Measurements from ENCODE around the gene DPYSL4. TPM values are rescaled to one million over a fixed set of nuclear protein-coding genes. Genes with fewer than 3 reads are reported as not detected.

DPYSL4 gene
- total RNA-seq, 1 donor from 2014 or later = 55.9 TPM

GRCh38 chr10:132195366-132196075 lies 8.8 kb downstream of the DPYSL4 start:
- DNase-seq (ENCODE audit: low spot score, unreplicated experiment) = no peak
- Mint-ChIP-seq H3K9me3 (ENCODE audit: low read depth) (no peaks in the 10 kb centered on the region), H3K4me3 (ENCODE audit: low read depth) (no peak overlapping the region), H3K36me3 (ENCODE audit: insufficient read depth) (peaks cover 7% of the 10 kb centered on the region), H3K27ac (no peak overlapping the region), H3K4me1 (ENCODE audit: low read depth) (no peaks in the 10 kb centered on the region), H3K27me3 (no peaks in the 10 kb centered on the region)
- TF ChIP-seq, protein P1, sequence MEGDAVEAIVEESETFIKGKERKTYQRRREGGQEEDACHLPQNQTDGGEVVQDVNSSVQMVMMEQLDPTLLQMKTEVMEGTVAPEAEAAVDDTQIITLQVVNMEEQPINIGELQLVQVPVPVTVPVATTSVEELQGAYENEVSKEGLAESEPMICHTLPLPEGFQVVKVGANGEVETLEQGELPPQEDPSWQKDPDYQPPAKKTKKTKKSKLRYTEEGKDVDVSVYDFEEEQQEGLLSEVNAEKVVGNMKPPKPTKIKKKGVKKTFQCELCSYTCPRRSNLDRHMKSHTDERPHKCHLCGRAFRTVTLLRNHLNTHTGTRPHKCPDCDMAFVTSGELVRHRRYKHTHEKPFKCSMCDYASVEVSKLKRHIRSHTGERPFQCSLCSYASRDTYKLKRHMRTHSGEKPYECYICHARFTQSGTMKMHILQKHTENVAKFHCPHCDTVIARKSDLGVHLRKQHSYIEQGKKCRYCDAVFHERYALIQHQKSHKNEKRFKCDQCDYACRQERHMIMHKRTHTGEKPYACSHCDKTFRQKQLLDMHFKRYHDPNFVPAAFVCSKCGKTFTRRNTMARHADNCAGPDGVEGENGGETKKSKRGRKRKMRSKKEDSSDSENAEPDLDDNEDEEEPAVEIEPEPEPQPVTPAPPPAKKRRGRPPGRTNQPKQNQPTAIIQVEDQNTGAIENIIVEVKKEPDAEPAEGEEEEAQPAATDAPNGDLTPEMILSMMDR (IDR thresholded peaks at IDR 0.05; ENCODE audit: unreplicated experiment) = no peak

DNA sequence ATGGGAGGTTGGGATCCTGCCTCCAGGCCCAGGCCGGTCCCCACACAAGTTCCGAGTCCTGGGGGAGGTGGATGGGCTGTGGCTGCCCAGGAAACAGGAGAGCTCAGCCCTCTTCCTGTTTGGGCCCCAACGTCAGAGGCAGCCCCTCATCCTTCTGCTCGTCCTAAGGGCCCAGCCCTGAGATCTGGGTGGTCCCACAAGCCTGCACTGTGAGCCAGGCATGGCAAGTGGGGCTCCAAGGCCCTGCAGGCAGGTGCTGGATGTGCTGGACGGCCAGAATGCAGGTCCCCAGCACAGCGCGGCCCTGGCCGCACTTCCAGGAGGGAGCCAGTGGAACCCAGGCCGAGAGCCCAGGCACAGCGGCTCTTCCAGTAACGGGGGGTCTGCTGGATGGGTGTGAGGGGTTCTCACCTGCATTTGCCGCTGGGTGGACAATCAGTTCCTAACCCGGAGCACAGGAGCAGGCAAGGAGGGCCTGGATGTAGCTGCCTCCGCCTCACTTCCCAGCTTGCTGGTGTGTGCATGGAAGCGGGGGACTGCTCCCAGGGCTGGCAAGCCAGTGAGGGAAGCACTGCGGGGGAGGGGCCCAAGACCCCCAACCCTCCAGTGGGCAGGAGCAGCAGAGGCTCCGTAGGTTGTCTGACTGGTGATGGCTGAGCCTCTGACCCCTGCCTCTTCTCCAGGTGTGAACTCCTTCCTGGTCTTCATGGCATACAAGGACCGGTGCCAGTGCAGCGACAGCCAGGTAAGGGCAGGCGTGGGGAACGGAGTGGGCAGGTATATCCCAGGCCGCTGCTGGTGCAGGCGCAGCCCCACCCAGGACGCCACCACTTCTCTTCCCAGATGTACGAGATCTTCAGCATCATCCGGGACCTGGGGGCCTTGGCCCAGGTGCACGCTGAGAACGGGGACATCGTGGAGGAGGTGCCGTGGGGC lies 9.7 kb downstream of the DPYSL4 start:
- Mint-ChIP-seq H3K27me3 (no peaks in the 10 kb centered on the region), H3K27ac (no peak overlapping the region), H3K36me3 (ENCODE audit: insufficient read depth) (peaks cover 3% of the 10 kb centered on the region), H3K4me1 (ENCODE audit: low read depth) (no peaks in the 10 kb centered on the region), H3K9me3 (ENCODE audit: low read depth) (no peaks in the 10 kb centered on the region), H3K4me3 (ENCODE audit: low read depth) (no peak overlapping the region)
- no peak for DNase-seq (ENCODE audit: low spot score, unreplicated experiment)
- TF ChIP-seq, protein P1 (IDR thresholded peaks at IDR 0.05; ENCODE audit: unreplicated experiment) = no peak

DNA sequence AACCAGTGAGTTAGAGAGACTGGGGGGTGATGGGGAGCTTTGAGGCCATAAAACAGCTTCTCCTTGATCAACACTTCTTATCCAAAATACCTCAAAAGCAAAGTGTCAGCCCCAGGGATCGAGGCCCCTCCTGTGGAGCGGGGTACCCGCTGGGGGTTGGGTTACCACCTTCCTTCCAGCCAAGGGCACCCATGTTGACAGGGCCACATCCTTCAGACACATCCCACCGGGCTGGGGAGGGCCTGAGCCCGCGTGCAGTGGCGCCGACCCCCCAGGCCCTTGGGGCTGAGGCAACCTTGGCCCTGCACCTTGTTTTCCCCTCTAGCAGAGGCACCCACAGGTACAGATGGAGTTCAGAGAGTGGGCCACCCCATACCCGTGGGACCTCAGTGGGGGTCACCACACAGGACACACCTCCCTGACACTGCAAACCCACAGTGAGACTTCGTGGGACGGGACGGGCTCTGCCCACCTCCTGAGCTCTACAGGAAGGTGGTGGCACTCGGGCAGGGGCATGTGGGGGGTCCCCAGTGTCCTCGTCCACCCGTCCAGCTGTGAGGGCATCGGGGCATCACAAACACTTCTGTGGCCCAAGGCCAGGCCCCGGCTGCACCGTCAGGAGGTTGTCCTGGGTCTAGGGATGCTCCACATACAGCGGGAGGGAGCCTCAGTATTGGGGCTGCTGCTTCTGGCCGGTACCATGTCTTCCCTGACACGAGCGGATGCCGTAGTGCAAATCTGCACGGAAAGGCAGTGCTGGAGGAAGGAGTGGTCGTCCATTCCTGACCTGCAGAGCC lies 10.7 kb downstream of the DPYSL4 start:
- DNase-seq (ENCODE audit: low spot score, unreplicated experiment) = no peak
- Mint-ChIP-seq H3K4me3 (ENCODE audit: low read depth) (no peak overlapping the region), H3K36me3 (ENCODE audit: insufficient read depth) (peaks cover 3% of the 10 kb centered on the region), H3K4me1 (ENCODE audit: low read depth) (no peaks in the 10 kb centered on the region), H3K27me3 (no peaks in the 10 kb centered on the region), H3K27ac (no peak overlapping the region), H3K9me3 (ENCODE audit: low read depth) (no peaks in the 10 kb centered on the region)
- TF ChIP-seq, protein P1 (IDR thresholded peaks at IDR 0.05; ENCODE audit: unreplicated experiment) = no peak

- Mint-ChIP-seq H3K36me3 (ENCODE audit: insufficient read depth) (peaks cover under 1% of the 10 kb centered on the region), H3K4me1 (ENCODE audit: low read depth) (no peaks in the 10 kb centered on the region), H3K4me3 (ENCODE audit: low read depth) (no peak overlapping the region), H3K27ac (no peak overlapping the region), H3K9me3 (ENCODE audit: low read depth) (no peaks in the 10 kb centered on the region), H3K27me3 (no peaks in the 10 kb centered on the region)
- DNase-seq (ENCODE audit: low spot score, unreplicated experiment) = no peak
- TF ChIP-seq, protein P1 (IDR thresholded peaks at IDR 0.05; ENCODE audit: unreplicated experiment) = no peak
Measured at GRCh38 chr10:132198068-132198370, 11.3 kb downstream of the DPYSL4 start.

All from progenitor cell of endocrine pancreas (in vitro differentiated cells).